Activated CD8-positive, alpha-beta memory T cell treated with anti-CD3 and anti-CD28 coated beads, Interleukin-2, amount 50 U/mL, for 24 hours (primary cell): ENCODE data around the gene NBEA.

Experiments used
- DNase-seq: peaks from one replicate; pipeline ENCODE4 v3.0.0-alpha.2; 2020; ENCODE audit errors: extremely low read depth

NBEA gene

GRCh38 chr13:35567406-35567980 is 625.4 kb downstream of the NBEA start:
- DNase-seq = no peak

DNA sequence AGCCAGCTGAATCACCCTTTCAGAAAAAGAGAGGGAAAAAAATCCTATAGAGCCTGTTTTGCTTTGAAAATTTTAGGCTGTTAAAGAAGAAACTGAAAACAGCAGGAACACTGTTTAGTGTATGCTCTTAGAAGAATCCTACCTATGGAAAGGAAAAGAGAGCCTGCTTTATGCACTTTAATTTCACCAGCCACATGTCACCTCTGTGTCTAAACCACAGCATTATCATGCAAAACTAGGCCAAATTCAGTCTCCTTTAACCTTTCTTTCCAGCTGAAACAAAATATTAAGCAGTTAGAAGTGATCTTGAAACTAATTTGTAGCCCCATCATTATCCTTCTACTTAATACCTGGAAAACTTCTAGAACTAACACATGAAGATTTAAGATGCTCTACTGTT is 631.6 kb downstream of the NBEA start:
- DNase-seq = no peak

- DNase-seq = no peak
These were observed 650.4 kb downstream of the NBEA start for GRCh38 chr13:35592457-35592856.

GRCh38 chr13:35593651-35594050 is 651.6 kb downstream of the NBEA start:
- no peak for DNase-seq

- DNase-seq = no peak
These were observed 652.0 kb downstream of the NBEA start for GRCh38 chr13:35594096-35594495.

GRCh38 chr13:35595181-35595580 is 653.1 kb downstream of the NBEA start:
- no peak for DNase-seq

DNA sequence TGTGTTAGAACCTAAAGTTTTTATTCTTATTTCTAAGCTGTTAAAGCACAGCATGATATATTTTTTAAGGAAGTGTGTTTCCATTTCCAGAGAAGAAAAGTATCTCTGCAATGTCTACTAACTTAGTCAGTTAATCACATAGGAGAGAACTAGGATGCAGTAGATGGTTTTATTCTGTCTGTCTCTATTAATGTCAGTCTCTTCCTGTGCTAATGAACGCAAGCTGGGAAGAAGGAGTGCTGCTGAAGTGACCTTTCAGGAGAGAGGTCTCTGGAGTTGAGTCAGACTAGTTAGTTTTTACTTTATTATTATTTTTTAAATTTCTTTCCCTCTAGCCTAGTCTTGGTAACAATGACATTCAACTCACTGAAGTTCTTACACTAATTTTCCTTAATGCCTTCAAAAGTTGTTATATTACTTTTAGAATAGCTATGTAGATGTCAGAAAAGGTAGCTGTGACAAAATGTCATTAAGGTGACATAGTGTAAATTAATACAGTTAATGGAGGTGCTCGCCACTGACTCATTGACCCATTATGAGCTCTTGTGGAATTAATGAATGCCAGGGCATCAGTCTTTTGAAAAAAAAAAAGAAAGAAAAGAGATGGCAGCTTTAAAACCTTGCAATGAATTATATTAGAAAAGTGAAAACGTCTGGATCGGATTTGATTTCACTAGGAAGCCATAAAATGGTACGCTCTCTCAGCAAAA is 654.4 kb downstream of the NBEA start:
- no peak for DNase-seq

- DNase-seq = no peak
These were observed 655.4 kb downstream of the NBEA start for GRCh38 chr13:35597451-35597850.

- DNase-seq = no peak
These were observed 656.2 kb downstream of the NBEA start for GRCh38 chr13:35598233-35598632.

DNA sequence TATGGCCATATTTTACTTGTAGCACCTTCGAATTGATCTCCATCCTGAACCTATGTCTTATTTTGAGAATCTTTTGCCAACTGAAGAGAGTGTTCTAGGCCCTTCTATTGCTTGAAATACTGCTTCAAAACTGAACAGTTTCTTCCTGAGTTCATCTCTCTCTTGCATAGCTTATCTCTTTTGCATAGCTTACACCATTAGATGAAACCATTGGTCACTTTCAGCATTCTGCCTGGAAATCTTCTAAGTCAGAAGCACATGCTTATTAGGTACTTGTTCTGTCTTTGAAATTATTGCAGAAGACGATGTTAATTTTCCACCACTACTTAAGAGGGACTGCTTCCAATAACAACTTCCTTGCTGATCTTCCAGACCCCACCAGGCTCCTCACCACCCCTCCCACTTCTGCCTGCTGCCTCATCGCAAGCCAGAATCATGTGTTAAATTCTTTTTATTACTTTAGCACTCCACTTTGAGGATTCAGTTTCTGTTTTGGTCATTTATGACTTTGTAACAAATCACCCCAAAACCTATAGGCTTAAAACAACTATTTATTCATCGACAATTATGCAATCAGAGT is 656.8 kb downstream of the NBEA start:
- DNase-seq = no peak

GRCh38 chr13:35599384-35599783 is 657.3 kb downstream of the NBEA start:
- no peak for DNase-seq

- no peak for DNase-seq
These were observed 658.1 kb downstream of the NBEA start for GRCh38 chr13:35600137-35600536.

DNA sequence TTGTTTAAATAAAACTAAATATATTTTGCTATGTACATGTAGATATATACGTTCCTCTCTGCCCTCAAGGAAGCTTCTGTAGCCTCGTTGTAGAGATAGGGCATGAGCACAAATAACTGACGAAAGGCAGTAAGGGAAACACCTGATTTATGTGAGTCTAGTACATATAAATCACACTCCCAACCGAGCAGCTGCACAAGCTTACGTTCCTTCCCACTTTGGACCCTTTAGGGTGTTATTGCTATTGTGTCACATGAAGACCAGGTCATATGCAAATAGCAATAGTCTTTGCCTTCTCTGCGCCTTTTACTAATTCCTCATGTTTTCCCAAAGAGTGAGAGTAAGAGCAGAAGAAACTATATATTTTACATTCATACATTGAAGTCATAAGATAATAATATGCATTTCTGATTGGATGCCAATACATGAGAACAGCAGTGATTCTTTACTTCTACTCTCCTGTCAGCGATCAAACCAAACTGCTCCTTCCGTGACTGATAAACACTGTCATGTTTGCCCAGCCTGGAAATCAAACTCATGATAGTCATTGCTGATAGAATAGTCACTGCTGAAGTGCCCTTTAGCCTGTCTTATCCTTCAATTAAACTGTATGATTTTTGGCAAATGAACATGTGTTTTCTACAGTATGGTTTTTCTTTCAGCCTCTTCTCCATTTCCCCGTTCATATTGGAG is 661.7 kb downstream of the NBEA start:
- no peak for DNase-seq

- DNase-seq = no peak
These were observed 672.6 kb downstream of the NBEA start for GRCh38 chr13:35614666-35615065.

DNA sequence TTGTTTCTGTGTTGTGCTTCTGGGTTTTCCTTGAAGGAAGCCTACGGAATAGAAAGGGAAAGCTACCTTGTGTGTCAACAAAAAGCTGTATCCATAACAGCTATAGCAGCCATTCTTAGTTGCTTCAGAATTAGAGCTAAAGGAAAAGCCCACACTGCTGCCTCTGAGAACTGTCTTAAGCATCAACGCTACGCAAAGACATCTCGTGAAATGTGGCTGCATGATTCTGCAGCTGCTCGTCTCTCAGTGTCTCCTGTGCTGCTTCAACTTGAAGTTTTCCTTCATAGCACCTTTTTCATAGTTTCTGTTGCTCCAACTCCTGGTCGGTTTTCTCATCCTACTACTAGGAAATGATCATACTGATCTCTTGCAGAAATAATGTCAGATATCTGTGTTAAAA is 675.4 kb downstream of the NBEA start:
- DNase-seq = no peak

GRCh38 chr13:35618565-35619083 is 676.6 kb downstream of the NBEA start:
- DNase-seq = no peak

DNA sequence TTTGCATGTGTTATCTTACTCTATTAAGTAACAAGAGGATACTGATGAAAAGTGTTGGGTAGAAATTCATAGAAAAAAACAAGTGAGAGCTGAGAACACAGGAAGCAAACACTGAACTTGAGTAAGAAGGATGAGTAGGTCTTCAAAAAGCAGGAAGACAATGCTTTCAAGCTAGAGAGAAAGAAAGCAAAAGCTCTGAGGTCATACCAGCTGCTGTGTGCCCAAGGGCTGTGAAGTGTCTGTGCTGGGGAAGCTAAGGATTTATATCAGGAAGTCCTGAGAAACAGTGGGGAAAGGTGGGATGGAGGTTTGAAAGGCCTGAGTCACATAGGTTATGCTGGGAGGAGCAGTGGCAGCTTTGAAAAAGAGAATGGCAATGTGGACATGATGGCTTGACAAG is 679.9 kb downstream of the NBEA start:
- DNase-seq = no peak

DNA sequence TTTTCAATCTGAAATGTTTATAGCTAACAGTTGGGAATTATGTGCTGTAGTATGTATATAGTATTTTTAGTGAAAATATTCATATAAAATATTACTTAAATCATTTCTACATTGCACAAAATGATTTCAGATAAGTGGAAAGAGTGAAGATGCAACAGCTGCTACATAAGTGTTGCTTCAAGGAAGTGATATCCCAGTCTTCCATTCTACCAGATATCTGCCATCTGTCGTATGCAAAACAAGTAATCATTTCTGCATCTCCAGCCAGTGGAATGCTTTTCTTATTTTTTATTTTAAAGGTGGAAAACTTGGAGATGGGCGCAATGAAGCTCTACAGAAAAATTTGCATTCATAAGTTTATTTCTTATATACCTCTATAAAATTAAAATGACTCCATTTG is 687.0 kb downstream of the NBEA start:
- no peak for DNase-seq

- no peak for DNase-seq
These were observed 688.6 kb downstream of the NBEA start for GRCh38 chr13:35630551-35631275.

DNA sequence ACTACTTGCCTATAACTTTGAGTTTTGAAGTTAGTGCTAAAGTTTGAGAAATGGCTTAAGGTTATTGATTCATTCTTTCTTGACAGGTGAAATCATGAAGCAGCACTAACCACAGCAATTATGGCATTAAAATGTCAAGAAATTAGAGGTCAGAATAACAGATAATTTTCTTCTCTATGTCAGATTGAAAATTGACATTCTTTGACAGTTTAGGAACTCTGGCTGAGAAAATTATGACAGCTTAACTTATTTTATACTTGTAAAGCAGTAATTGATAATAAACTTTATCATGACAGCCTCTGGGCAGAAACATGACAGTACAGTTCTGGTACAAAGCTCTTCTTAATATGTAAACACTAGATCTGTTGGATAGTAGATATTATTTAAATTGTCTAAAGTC is 689.6 kb downstream of the NBEA start:
- no peak for DNase-seq

DNA sequence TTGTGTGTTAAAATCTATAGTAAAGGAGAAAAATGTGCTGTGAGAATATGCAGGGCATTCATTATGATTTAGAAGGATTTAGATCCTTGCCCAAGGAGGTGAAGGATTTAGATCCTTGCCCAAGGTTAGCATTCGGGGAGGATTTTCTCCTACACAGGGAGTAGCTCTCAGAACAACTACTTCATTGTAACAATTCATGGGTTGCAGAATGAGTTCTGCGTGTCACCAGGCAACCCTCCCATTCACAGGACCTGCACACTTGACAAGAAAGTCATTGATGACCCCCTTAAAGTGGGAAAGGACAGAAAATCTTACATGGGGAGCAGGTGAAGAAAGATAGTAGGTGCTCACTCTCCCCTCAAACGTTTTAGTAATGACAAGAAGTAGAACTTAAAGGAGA is 701.6 kb downstream of the NBEA start:
- DNase-seq = no peak
